ENCODE measurements around the gene AFDN.
"Not testable (repeated sequence)": the region's sequence is repeated elsewhere in the genome, so short reads cannot be mapped to it uniquely, and the experiment has no call there.

AFDN gene

DNA sequence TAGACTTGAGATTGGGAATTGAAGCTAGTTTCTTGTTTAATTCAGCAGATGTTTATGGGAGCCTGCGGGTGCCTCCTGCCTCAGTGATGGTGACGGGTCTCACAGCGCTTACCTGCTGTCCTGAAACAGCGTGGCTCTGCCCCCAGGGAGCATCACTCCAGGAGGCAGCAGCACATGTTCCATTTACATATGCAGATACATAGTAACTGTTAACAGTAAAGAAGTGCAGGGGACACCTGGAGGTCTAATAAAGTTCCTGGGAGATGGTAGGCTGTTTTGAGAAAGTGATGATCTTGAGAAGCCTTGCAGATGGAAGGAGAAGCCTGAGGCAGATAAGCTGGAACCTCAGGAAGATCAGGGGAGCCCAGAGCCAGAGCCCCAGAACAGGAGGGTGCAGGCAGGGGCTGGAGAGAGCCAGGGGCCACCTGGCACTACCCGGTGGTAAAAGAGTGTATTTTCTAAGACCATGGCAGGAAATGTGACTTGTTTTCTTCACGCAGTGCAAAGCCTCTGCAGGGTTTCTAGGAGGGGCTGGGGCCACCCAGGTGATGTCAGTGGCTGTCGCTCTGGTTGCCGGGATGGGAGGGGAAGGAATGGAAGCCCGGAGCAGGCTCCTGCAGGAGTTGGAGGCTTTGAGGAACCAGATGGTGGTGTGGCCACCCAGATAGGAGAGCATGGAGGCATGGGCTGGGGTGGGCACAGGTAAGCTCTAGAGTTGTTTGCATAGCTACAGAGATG lies 146.6 kb downstream of the AFDN start:
- Histone ChIP-seq H3K4me1 (ENCODE audit: insufficient read depth, low read length) (peaks cover 15% of the 10 kb centered on the region), H3K9ac (ENCODE audit: low read depth, low read length) (no peak overlapping the region), H3K36me3 (ENCODE audit: insufficient read depth, low read length) (peaks cover 8% of the 10 kb centered on the region; the same call in 1 of the 2 replicates)

GRCh38 chr6:167974640-167975344 lies 148.1 kb downstream of the AFDN start:
- H3K36me3 ChIP-seq (ENCODE audit: insufficient read depth, low read length), result 0 out of 2 replicates have a peak, but pooled peaks cover 1% of the 10 kb centered on the region

More for the DNA sequence above, 146.6 kb downstream of the AFDN start:
- no peaks in the 10 kb centered on the region for H3K9me3 ChIP-seq (ENCODE audit: control insufficient read depth, insufficient read depth, low read length)

DNA sequence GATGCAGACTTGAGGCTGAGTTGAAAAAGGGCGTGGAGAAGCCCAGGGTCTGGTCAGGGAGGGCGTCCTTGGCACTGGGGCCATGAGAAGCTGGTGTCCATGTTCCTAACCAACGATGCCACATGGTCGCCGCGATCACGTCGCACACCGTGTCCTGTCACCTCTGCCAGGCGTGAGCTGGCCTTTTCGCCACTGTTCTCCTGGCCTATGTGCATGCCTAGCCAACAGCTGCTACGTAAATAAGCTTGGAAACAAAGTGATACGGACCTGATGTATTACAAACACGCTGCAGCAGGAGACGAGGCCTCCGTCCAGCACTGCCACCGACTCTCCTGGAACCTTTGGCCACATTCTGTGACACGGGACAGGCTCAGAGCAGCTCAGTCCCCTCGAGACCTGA lies 148.7 kb downstream of the AFDN start:
- H3K36me3 ChIP-seq (ENCODE audit: insufficient read depth, low read length), result no peaks in the 10 kb centered on the region
- H3K9ac ChIP-seq (ENCODE audit: low read depth, low read length), result no peak overlapping the region
- H3K9me3 ChIP-seq (ENCODE audit: control insufficient read depth, insufficient read depth, low read length), result no peaks in the 10 kb centered on the region
- H3K4me1 ChIP-seq (ENCODE audit: insufficient read depth, low read length), result peaks cover 15% of the 10 kb centered on the region

More at GRCh38 chr6:167974640-167975344, 148.1 kb downstream of the AFDN start:
- peaks cover 15% of the 10 kb centered on the region for H3K4me1 ChIP-seq (ENCODE audit: insufficient read depth, low read length)
- no peaks in the 10 kb centered on the region for H3K9me3 ChIP-seq (ENCODE audit: control insufficient read depth, insufficient read depth, low read length)
- H3K9ac ChIP-seq (ENCODE audit: low read depth, low read length), result no peak overlapping the region

DNA sequence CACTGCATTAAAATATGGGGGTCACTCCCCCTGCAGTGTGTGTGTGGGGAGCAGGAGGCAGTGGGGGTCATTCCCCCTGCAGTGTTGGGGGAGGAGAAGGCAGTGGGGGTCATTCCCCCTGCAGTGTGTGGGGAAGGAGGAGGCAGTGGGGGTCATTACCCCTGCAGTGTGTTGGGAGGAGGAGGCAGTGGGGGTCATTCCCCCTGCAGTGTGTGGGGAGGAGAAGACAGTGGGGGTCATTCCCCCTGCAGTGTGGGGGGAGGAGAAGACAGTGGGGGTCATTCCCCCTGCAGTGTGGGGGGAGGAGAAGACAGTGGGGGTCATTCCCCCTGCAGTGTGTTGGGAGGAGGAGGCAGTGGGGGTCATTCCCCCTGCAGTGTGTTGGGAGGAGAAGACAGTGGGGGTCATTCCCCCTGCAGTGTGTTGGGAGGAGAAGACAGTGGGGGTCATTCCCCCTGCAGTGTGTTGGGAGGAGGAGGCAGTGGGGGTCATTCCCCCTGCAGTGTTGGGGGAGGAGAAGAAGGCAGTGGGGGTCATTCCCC lies 149.5 kb downstream of the AFDN start:
- not testable (repeated sequence) for H3K9me3 ChIP-seq (ENCODE audit: control insufficient read depth, insufficient read depth, low read length); H3K9ac ChIP-seq (ENCODE audit: low read depth, low read length); H3K36me3 ChIP-seq (ENCODE audit: insufficient read depth, low read length)
- peaks cover 15% of the 10 kb centered on the region for H3K4me1 ChIP-seq (ENCODE audit: insufficient read depth, low read length)

- H3K9me3 ChIP-seq (ENCODE audit: control insufficient read depth, insufficient read depth, low read length), result no peaks in the 10 kb centered on the region
These were observed 150.0 kb downstream of the AFDN start for GRCh38 chr6:167976708-167977107.

DNA sequence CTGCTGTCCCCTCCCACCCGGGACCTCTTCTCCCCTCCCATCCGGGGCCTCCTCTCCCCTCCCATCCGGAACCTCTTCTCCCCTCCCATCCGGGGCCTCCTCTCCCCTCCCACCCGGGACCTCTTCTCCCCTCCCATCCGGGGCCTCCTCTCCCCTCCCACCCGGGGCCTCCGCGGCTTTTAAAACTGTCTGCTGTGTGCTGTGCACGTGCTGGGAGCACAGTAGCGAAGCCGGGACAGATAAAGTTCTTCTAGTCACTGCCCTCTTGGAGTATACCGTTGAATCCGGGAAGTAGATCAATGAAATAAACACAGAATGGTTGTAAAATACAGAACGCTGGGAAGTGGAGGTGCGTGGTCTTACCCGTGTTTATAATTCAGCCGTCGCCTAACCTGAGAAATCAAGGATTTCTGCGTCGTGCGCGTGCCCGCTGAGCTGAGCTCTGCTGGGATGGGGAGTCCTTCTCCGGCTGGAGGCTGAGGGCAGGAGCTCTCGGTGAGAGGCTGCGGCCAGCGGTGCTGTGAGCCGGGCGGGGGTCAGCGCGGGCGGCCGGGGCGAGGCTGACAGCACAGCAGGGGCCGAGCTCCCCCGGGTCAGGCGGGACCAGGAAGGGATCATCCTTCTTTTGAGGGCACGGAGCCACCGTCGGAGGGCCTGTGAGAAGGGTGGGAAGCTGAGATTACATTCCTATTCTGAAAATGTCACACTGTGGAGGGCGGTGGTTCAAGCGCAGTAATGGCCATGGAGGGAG lies 151.2 kb downstream of the AFDN start:
- H3K4me1 ChIP-seq (ENCODE audit: insufficient read depth, low read length), result peaks cover 9% of the 10 kb centered on the region
- no peaks in the 10 kb centered on the region for H3K36me3 ChIP-seq (ENCODE audit: insufficient read depth, low read length)
- no peaks in the 10 kb centered on the region for H3K9me3 ChIP-seq (ENCODE audit: control insufficient read depth, insufficient read depth, low read length)
- no peak overlapping the region for H3K9ac ChIP-seq (ENCODE audit: low read depth, low read length)

More at GRCh38 chr6:167976708-167977107, 150.0 kb downstream of the AFDN start:
- Histone ChIP-seq H3K9ac (ENCODE audit: low read depth, low read length) (no peak overlapping the region), H3K36me3 (ENCODE audit: insufficient read depth, low read length) (no peaks in the 10 kb centered on the region), H3K4me1 (ENCODE audit: insufficient read depth, low read length) (peaks cover 15% of the 10 kb centered on the region)

GRCh38 chr6:167978607-167979006 lies 151.9 kb downstream of the AFDN start:
- no peaks in the 10 kb centered on the region for H3K36me3 ChIP-seq (ENCODE audit: insufficient read depth, low read length)
- H3K4me1 ChIP-seq (ENCODE audit: insufficient read depth, low read length), result peaks cover 3% of the 10 kb centered on the region
- H3K9me3 ChIP-seq (ENCODE audit: control insufficient read depth, insufficient read depth, low read length), result no peaks in the 10 kb centered on the region
- no peak overlapping the region for H3K9ac ChIP-seq (ENCODE audit: low read depth, low read length)

- Histone ChIP-seq H3K9ac (ENCODE audit: low read depth, low read length) (no peak overlapping the region), H3K36me3 (ENCODE audit: insufficient read depth, low read length) (no peaks in the 10 kb centered on the region), H3K9me3 (ENCODE audit: control insufficient read depth, insufficient read depth, low read length) (no peaks in the 10 kb centered on the region), H3K4me1 (ENCODE audit: insufficient read depth, low read length) (no peaks in the 10 kb centered on the region; the same call in 1 of the 2 replicates)
These were observed 152.9 kb downstream of the AFDN start for GRCh38 chr6:167979436-167980139.

DNA sequence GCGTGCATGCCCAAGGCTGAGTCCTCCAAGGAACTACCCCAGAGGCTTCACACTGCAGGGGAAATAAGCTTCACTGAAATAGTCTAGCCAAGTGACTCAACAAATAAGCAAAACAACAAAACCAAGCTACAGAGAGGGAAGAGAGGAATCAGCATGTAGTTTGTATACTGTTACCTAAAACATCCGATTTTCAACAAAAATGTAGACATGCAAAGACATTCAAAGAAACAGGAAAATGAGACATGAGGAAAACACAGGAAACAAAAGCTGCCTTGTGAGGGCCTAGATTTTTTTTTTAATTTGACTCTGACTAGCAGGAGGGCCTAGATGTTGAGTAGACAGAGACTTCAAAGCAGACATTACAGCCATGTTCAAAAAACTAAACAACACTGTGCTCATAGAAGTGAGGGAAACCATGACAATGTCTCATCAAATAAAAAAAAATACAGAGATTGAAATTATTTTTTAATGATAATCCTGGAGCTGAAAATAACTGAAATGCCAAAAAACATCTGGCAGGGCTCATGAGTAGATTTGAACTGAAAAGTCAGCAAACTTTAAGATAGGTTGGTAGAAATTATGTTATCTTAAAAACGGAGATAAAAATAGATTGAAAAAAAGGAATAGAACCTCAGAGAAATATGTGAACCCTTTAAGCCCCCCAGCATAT lies 154.3 kb downstream of the AFDN start:
- no peaks in the 10 kb centered on the region; the same call in 1 of the 2 replicates for H3K4me1 ChIP-seq (ENCODE audit: insufficient read depth, low read length)
- H3K36me3 ChIP-seq (ENCODE audit: insufficient read depth, low read length), result no peaks in the 10 kb centered on the region
- no peaks in the 10 kb centered on the region for H3K9me3 ChIP-seq (ENCODE audit: control insufficient read depth, insufficient read depth, low read length)
- H3K9ac ChIP-seq (ENCODE audit: low read depth, low read length), result no peak overlapping the region

DNA sequence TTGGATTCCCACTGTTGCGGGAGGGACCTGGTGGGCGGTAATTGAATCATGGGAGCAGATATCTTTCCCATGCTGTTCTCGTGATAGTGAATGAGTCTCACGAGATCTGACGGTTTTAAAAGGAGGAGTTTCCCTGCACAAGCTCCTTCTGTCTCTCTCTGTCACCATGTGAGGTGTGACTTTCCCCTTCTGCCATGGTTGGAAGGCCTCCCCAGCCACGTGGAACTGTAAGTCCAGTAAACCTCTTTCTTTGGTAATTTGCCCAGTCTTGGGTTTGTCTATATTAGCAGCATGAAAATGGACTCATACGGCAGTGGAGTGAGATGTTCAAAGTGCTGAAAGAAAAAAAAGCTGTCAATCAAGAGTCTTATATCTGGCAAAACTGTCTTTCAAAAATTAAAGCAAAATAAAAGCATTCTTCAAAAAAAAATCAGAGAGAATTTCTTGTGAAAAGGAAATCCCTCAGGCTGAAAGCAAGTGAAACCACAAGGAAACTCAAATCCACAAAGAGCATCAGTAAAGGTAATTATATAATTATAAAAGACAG lies 155.3 kb downstream of the AFDN start:
- no peak overlapping the region for H3K9ac ChIP-seq (ENCODE audit: low read depth, low read length)
- no peaks in the 10 kb centered on the region; the same call in 1 of the 2 replicates for H3K4me1 ChIP-seq (ENCODE audit: insufficient read depth, low read length)
- no peaks in the 10 kb centered on the region for H3K9me3 ChIP-seq (ENCODE audit: control insufficient read depth, insufficient read depth, low read length)
- no peaks in the 10 kb centered on the region for H3K36me3 ChIP-seq (ENCODE audit: insufficient read depth, low read length)

DNA sequence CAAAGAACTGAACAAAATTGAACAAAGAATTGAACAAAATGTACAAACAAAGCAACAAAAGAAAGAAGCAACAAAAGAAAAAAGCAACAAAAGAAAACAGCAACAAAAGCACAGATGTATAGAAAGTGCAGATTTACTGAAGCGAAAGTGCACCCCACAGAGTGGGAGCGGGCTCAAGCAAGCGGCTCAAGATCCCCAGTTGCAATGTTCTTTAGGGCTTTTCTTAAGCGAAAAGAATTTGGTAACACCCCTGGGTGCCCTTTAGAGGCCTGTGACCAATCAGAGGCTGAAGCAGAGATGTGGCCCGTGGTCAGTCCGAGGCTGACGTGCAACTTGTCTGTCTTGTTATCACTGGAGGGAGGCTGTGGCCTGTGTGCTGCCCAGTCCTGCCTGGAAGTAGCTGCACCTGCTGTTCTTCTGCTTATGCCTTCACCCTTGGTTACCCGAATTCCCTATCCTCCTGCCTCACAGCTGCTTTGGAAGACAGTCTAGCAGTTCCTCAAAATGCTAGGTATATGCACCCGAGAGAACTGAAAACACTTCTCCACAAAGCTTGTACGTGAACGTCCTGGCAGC lies 157.5 kb downstream of the AFDN start:
- Histone ChIP-seq H3K36me3 (ENCODE audit: insufficient read depth, low read length) (no peaks in the 10 kb centered on the region), H3K4me1 (ENCODE audit: insufficient read depth, low read length) (no peaks in the 10 kb centered on the region; the same call in 1 of the 2 replicates), H3K9me3 (ENCODE audit: control insufficient read depth, insufficient read depth, low read length) (no peaks in the 10 kb centered on the region), H3K9ac (ENCODE audit: low read depth, low read length) (no peak overlapping the region)

- Histone ChIP-seq H3K9me3 (ENCODE audit: control insufficient read depth, insufficient read depth, low read length) (no peaks in the 10 kb centered on the region), H3K36me3 (ENCODE audit: insufficient read depth, low read length) (no peaks in the 10 kb centered on the region)
These were observed 158.3 kb downstream of the AFDN start for GRCh38 chr6:167984876-167985604.

More at GRCh38 chr6:167984876-167985604, 158.3 kb downstream of the AFDN start:
- Histone ChIP-seq H3K9ac (ENCODE audit: low read depth, low read length) (no peak overlapping the region), H3K4me1 (ENCODE audit: insufficient read depth, low read length) (no peaks in the 10 kb centered on the region; the same call in 1 of the 2 replicates)
